Measurements from ENCODE around the gene CDK4.

DNA sequence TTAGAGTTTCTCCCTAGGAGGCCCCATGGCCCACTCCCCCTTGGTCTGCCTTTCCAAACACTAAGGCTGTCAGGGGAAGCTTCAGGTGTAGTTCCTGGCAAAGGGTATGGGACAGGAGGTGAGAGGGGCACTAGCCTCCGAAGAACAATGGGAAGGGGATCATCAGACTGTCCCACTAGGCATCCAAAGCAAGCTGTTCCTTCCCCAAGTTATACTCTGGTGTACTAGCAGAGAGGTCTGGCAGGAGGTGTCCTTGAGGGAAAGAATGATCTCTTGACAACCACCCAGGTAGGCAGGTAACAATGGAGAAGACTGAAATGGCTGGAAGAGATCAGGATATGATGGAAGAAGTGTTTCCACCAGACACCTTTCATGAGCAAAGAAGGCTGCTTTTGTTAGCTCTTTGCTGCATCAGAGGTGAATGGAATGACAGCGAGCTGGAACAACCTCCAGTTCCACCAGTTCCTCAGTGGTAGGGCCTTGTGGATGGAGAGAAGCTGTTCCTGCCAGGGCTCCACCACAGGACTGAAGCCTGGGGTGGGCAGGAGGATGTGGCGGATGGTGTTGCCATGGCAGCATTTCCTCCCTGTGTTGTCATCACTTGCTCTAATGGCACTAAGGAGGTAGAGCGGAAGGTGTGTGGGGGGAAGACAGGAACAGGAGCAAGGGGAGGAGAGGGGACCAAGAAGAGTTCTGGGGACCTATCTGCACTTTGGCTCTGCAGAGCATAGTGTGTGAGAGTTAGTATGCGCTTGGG, 11.3 kb downstream of the CDK4 start:
- TF ChIP-seq, protein P1, sequence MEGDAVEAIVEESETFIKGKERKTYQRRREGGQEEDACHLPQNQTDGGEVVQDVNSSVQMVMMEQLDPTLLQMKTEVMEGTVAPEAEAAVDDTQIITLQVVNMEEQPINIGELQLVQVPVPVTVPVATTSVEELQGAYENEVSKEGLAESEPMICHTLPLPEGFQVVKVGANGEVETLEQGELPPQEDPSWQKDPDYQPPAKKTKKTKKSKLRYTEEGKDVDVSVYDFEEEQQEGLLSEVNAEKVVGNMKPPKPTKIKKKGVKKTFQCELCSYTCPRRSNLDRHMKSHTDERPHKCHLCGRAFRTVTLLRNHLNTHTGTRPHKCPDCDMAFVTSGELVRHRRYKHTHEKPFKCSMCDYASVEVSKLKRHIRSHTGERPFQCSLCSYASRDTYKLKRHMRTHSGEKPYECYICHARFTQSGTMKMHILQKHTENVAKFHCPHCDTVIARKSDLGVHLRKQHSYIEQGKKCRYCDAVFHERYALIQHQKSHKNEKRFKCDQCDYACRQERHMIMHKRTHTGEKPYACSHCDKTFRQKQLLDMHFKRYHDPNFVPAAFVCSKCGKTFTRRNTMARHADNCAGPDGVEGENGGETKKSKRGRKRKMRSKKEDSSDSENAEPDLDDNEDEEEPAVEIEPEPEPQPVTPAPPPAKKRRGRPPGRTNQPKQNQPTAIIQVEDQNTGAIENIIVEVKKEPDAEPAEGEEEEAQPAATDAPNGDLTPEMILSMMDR (IDR thresholded peaks at IDR 0.05): no peak
- TF ChIP-seq ZFX (IDR thresholded peaks at IDR 0.05; ENCODE audit: borderline replicate concordance): no peak
